Esophagus muscularis mucosa (tissue), 2 donors: Measurements from ENCODE around the gene ZNF408.

ENCODE experiments used
- EP300 ChIP-seq: sonication (generic); formaldehyde crosslinking; IDR thresholded peaks from one replicate; pipeline ENCODE4 v1.6.1; 2017; ENCODE audit warnings: antibody characterized with exemption
- POLR2A ChIP-seq: fragments of 450-650 bp; IDR thresholded peaks from one replicate; pipeline ENCODE4 v1.6.1; 2017; ENCODE audit warnings: antibody characterized with exemption, moderate library complexity, mild to moderate bottlenecking, low read depth

GRCh38 chr11:46741600-46742484 lies 41.0 kb downstream of the ZNF408 start:
- TF ChIP-seq POLR2A (no peak), EP300 (no peak)
